ENCODE data around the gene TMEM51.
"Not testable (repeated sequence)": the region's sequence is repeated elsewhere in the genome, so short reads cannot be mapped to it uniquely, and the experiment has no call there.

TMEM51 gene

DNA sequence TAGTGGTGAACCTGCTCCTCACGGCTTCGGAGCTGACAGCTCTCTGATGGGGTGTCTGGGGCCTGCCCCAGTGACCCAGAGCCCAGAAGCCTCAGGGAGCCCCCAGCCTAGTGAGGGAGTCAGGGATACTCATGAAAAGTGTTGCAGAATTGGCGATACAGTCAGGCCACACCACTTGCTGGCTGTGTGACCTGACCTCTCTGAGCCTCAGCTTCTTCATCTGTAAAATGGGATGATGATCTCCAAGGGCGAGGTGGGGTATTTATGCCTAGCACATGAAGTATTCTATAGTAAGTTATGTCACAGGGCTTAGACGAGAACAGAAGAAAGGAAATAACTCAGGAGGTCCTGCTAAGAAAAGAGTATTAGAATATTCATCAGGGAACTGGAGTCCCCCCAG, 1.6 kb downstream of the TMEM51 start:
- DNase-seq: no peak

GRCh38 chr1:15155888-15156741, 2.6 kb downstream of the TMEM51 start:
- peak; percentile 71 for DNase-seq

- no peak for DNase-seq
Measured at GRCh38 chr1:15156807-15157380, 3.3 kb downstream of the TMEM51 start.

DNA sequence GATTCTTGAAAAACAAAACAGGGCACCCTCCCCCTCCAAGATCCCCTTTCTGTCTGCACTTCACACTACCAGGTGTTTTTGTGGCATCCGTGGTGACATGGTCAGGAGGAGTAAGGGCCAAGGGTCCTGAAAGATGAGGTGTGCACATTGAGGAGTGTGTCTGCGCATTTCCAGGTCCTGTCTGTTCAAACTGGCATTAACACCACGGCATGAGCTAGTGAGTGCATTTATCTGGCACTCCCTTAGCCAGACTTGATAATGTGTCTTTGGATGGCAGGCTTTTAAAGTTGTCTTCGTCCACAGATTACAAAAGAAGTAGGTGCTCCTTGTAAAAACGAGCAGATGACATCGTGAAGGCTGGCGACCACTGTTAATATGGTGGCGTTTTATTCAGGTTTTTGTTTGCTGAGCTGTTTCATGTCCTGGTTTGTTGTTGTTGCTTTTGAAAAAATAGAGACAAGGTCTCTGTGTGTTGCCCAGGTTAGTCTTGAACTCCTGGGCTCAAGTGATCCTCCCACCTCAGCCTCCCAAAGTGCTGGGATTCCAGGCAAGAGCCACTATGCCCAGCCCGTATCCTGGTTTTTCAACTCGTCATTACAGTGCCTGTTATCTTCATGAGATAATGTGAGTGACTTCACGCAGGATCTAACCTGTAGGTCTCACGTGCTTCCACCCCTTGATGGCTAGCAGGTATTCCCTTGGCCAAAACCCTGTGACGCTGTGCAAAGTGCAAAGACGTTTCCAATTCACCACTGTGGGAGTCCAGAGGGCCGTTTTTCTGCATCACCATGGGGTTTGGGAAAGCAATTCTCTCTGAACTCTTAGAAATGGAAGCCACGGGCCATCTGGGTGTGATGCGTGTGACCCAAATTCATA, 4.2 kb downstream of the TMEM51 start:
- DNase-seq: no peak

GRCh38 chr1:15158506-15159165, 5.1 kb downstream of the TMEM51 start:
- DNase-seq: no peak

GRCh38 chr1:15159166-15159555, 5.6 kb downstream of the TMEM51 start:
- no peak for DNase-seq

GRCh38 chr1:15160626-15161025, 7.1 kb downstream of the TMEM51 start:
- DNase-seq: no peak

DNA sequence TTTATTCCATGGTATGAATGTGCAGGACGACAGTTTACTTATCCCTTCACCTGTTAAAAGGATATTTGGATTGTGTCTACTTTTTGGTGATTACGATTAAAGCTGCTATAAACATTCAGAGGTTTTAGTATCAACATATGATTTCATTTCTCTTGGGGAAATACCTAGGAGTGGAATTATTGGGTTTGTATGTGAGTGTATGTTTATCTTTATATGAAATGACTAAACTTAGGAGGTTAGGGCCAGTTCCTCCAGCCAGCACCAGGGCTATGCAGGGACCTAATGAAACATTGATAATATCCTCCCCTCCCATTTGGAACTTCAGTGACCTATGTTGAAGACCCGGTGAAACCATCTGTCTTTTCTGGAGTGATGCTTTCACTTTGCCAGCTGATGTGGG, 13.8 kb downstream of the TMEM51 start:
- no peak for DNase-seq

DNA sequence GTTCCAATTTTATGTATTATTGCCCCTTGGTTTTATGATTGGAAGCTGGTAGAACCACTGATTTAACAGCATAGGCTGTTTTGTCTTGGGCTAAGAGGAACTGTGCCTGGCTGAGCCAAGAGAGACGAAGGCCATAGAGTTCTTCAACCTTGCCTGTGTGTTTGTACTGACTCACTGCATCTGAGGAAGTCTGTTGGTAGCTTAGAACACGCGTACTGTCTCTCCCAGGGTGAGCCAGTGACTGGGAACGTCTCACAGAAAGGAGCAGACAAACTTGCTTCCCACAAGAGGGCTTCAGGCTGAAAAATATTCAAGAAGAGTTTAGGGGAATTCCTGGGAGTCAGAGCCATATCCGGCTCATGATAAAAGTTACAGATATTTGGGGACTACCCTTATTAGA, 14.9 kb downstream of the TMEM51 start:
- DNase-seq: no peak

- DNase-seq: no peak
Measured at GRCh38 chr1:15170071-15170470, 16.5 kb downstream of the TMEM51 start.

- no peak for DNase-seq
Measured at GRCh38 chr1:15171271-15171908, 17.8 kb downstream of the TMEM51 start.

DNA sequence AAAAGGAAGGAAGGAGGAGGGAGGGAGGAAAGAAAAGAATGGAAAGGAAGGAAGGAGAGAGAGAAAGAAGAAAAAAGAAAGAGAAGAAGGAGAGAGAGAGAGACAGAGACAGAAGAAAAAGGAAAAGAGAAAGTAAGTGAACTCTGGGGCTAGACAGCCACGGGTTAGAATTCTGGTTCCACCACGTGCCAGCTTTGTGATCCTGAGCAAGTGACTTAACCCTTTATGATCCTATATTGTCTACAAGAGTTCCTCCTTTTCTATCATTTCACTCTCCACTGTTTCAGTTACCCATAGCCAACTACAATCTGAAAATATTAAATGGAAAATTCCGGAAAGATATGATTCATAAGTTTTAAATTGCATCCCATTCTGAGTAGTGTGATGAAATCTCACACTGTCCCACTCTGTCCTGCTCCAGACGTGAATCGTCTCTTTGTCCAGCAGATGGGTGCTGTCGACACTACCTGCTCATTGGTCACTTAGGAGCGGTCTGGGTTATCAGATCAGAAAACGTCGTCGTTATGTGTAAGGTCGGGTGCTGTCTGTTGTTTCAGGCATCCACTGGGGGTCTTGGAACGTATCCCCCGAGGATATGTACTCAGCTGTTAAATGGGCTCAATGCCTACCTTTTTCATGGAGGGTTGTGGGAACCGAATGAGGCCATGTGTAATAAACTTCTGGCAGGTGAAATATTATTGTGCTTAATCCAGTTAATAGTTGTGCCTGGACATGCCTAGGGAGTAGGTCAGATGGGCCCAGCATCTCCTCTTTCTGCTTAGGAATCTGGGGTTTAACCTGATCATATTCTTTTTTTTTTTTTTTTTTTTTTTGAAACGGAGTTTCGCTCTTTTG, 19.1 kb downstream of the TMEM51 start:
- DNase-seq: no peak

- no peak for DNase-seq
Measured at GRCh38 chr1:15173863-15174614, 20.5 kb downstream of the TMEM51 start.

DNA sequence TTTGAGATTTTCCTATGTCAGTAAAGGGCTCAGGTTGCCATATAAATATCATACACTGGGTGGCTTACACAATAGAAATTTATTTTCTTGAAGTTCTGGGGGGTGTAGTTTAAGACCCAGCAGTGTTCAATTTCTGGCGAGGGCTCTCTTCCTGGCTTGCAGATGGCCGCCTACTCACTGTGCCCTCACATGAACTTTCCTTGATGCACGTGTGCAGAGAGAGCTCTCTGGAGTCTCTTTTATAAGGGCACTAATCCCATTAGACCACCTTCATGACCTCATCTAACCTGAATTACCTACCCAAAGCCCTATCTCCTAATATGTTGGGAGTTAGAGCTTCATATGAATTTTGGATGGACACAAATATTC, 21.1 kb downstream of the TMEM51 start:
- no peak for DNase-seq

DNA sequence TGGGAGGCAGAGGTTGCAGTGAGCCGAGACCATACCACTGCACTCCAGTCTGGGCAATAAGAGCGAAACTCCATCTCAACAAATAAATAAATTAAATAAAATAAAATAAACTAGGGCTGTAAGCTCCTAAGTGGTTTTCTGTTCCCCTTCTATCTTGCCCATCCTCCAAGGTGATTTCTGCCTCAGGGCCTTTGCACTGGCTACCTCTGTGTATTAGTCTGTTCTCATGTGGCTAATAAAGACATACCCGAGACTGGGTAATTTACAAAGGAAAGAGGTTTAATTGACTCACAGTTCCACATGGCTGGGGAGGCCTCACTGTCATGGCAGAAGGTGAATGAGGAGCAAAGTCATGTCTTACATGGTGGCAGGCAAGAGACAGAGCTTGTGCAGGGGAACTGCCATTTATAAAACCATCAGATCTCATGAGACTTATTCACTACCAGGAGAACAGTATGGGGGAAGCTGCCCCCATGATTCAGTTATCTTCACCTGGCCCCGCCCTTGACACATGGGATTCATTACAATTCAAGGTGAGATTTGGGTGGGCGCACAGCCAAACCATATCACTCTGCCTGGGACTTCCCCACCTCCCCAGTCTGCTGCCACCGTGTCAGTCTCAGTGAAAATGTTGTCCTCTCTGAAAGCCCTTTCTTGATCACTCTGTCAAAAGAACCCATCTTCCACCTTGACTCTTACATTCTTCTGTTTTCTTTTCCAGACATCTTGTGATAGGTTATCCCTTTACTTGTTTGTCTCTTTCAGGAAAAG, 22.0 kb downstream of the TMEM51 start:
- DNase-seq: not testable (repeated sequence)

GRCh38 chr1:15176120-15176519, 22.6 kb downstream of the TMEM51 start:
- no peak for DNase-seq

DNA sequence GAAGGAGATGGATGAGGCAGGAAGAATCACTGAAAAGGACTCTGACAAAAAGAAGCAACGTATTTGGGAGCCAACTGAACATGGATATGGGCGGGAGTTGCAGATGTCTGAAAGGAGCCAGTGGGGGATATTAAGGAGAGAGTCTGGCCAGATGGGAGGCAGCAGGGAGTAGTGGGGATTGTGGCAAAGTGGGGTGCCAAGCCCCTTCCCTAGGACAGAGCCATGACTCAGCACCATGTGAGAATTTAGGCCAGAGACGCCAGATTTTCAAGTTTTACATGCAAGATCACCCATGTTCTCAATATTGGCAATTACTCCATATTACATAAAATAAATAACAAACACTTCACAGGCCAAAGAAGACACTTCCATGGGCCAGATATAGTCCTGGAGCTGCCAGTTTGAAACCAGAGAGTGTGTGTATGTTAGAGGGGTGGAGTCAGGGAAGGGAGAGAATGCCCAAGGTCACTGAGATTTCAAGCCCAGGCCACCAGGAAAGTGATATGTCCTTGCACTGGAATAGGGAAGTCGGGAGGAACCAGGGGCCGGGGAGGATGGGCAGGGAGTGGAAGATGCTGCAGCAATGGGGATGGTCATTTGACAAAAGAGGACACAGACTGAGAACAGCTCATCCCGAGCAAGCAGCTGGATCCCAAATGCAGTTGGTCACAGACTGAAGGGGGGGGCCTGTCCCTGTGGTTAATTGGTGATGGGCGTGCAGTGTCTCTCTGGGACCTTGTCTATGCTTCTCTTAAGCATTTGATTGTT, 23.5 kb downstream of the TMEM51 start:
- no peak for DNase-seq

DNA sequence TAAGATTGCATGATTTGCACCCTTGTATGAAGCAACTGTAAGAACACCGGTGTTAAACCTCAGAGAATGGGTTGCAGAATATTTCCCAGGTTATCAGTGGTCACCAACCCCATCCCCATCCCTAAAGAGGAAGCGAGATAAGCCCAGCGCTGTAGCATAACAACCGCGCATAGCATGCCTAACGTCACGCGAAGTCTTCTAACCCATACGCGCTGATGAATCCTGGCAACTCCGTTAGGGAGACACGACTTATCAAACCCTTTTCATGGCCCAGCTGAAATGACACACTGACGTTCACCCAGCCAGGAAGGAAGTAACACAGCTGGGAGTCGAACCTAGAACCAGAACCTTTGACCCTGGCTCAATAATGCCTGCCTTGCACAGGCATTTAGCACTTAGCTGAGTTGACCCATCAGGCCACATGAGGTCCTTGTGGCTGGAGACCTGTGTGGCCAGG, 24.2 kb downstream of the TMEM51 start:
- no peak for DNase-seq
